ENCODE measurements around the gene MUC5B.

MUC5B gene

DNA sequence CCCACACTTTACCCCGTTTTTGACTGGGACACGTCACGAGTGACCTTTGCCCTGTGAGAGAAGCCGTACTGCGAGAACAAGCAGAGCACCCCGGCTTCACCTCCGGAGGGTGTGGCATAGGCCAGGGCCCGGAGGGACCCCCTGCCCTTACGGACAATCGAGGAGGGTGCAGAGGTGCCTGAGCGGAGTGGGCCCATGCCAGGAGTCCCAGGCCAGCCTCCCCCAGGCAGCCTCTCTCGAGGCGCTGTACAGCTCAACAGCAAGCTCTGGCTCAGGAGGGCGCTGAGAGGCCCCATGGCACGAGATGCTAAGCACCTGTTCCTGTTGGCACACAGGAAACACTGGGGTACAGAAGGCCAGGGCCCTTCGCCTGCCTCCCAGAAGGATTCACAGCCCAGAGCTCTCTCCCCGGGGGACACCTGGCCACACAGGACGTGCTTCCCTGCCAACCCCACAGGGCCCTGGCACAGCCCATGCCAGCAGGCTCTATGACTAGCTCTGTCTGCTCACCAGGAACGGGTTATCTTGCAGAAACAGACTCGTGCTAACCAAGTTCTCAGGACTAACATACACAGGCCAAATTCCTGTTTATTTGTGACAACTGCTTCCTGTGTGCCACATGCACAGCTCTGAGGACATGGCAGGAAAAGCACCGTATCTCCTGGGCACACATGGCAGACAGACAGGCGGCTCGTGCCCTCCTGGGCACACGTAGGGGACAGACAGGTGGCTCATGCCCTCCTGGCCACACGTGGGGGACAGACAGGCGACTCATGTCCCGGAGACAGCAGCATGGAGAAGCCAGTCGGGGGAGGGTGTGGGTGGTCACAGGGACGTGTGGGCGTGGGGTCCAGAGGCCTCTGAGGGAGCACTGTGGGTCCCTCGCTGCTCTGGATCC is 75.0 kb downstream of the MUC5B start:
- Histone ChIP-seq H3K27ac (ENCODE audit: low read length) (no peak overlapping the region), H3K4me1 (ENCODE audit: control insufficient read depth in 1 of 2, insufficient read depth in 2 of 2, low read length in 2 of 2) (peaks cover 12 to 43% of the 10 kb centered on the region in 2 donors), H3K4me3 (ENCODE audit: low read depth in 1 of 2, low read length in 2 of 2) (no peak overlapping the region), H3K9me3 (ENCODE audit: control insufficient read depth in 1 of 2, low read length in 2 of 2) (no peaks in the 10 kb centered on the region), H3K27me3 (ENCODE audit: low read depth, low read length) (no peaks in the 10 kb centered on the region), H3K36me3 (ENCODE audit: control insufficient read depth in 1 of 2, insufficient read depth in 2 of 2, low read length in 2 of 2) (peaks cover 0 to 34% of the 10 kb centered on the region in 2 donors)

DNA sequence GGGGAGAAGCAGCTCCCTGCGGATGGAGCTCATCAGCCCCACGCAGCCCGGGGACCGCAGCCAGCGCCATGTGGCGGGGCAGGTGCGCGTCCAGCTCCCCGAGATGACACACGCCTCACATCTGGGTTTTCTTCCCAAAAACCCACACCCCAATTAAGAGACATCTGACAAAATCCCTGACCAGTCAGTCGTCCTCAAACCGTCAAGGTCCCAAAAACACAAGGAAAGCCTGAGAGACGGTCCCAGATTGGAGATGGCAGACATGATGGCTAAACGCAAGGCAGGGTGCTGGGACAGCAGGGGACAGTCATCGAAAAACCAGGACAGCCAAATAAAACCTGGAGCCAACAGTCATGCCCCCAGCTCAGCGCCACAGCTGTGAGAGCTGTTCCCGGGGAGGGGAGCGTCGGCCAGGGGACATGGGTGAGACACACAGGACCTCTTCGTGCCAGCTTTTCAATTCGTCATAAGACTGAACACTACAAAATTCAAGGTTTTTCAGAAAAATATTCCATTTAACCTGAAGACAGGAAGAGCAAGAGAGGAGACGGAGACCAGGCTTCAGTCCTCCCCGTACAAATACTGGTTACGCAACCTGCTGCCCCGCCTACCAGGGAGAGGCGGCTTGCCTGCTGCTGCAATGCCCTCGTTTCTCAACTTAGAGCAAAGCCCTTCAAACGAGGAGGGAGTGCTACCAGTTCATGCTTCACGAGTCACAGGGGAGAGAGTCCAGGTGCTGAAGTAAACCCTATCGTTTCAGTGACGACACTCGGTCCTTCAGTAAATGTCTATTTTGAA is 76.0 kb downstream of the MUC5B start:
- H3K27ac ChIP-seq (ENCODE audit: low read length): peak overlapping the region; percentile 60
- peaks cover 12 to 54% of the 10 kb centered on the region in 2 donors for H3K4me1 ChIP-seq (ENCODE audit: control insufficient read depth in 1 of 2, insufficient read depth in 2 of 2, low read length in 2 of 2)
- no peaks in the 10 kb centered on the region for H3K27me3 ChIP-seq (ENCODE audit: low read depth, low read length)
- peak overlapping the region in 1 of 2 donors; percentile 31 for H3K4me3 ChIP-seq (ENCODE audit: low read depth in 1 of 2, low read length in 2 of 2)
- no peaks in the 10 kb centered on the region for H3K9me3 ChIP-seq (ENCODE audit: control insufficient read depth in 1 of 2, low read length in 2 of 2)
- H3K36me3 ChIP-seq (ENCODE audit: control insufficient read depth in 1 of 2, insufficient read depth in 2 of 2, low read length in 2 of 2): peaks cover 0 to 23% of the 10 kb centered on the region in 2 donors

GRCh38 chr11:1299621-1300020 is 76.8 kb downstream of the MUC5B start:
- Histone ChIP-seq H3K36me3 (ENCODE audit: control insufficient read depth in 1 of 2, insufficient read depth in 2 of 2, low read length in 2 of 2) (peaks cover 0 to 20% of the 10 kb centered on the region in 2 donors), H3K27me3 (ENCODE audit: low read depth, low read length) (no peaks in the 10 kb centered on the region), H3K27ac (ENCODE audit: low read length) (no peak overlapping the region), H3K9me3 (ENCODE audit: control insufficient read depth in 1 of 2, low read length in 2 of 2) (no peaks in the 10 kb centered on the region), H3K4me3 (ENCODE audit: low read depth in 1 of 2, low read length in 2 of 2) (peak overlapping the region in 1 of 2 donors; percentile 31), H3K4me1 (ENCODE audit: control insufficient read depth in 1 of 2, insufficient read depth in 2 of 2, low read length in 2 of 2) (peaks cover 14 to 61% of the 10 kb centered on the region in 2 donors)

DNA sequence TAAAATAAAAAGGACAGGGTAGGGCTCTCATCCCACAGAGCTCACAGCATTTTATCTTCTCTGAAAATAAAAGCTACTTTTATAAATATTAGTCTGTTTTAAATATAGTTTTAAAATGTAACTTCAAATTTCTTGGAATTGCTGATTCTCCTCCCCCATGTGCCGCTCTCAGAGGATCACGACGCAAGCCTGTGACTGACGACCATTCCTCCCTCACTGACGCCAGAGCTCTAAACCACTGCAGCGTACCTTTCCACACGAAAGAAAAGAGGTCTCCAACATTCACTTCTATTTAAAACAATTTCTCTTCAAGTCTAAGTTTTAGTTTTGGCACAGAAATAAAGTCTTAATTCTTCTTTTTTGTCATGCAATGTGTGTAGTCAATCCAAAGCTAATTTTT is 77.3 kb downstream of the MUC5B start:
- no peak overlapping the region for H3K4me3 ChIP-seq (ENCODE audit: low read depth in 1 of 2, low read length in 2 of 2)
- H3K36me3 ChIP-seq (ENCODE audit: control insufficient read depth in 1 of 2, insufficient read depth in 2 of 2, low read length in 2 of 2): peaks cover 0 to 16% of the 10 kb centered on the region in 2 donors
- H3K4me1 ChIP-seq (ENCODE audit: control insufficient read depth in 1 of 2, insufficient read depth in 2 of 2, low read length in 2 of 2): peaks cover 18 to 61% of the 10 kb centered on the region in 2 donors
- no peaks in the 10 kb centered on the region for H3K9me3 ChIP-seq (ENCODE audit: control insufficient read depth in 1 of 2, low read length in 2 of 2)
- H3K27me3 ChIP-seq (ENCODE audit: low read depth, low read length): no peaks in the 10 kb centered on the region
- no peak overlapping the region for H3K27ac ChIP-seq (ENCODE audit: low read length)

DNA sequence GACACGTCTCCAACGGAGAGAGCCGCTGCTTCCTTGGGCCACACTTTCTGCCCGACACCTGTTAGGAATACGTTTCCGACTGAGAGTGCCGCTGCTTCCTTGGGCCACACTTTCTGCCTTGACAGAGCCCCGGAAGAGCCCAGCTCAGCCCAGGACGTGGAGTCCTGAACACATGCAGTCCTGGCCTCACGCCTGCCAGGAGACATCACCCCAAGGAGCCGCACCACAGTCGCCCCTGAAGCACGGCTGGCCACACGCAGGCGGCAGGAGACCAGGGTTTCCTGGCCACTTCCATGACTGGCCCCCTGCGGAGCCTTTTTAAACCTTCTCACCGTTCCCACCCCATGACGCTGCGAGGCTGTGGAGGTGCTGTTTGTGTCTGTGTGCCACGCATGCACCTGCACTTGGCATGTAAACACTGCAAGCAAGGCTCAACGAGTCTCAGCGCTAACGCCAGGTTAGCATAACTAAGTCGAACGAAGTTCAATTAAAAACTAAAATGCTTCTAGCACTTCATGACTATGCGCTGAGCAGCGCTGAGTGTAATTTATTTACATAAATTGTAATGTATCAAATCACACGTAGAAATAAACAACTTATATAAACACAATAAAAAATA is 77.8 kb downstream of the MUC5B start:
- Histone ChIP-seq H3K4me1 (ENCODE audit: control insufficient read depth in 1 of 2, insufficient read depth in 2 of 2, low read length in 2 of 2) (peaks cover 18 to 61% of the 10 kb centered on the region in 2 donors), H3K27ac (ENCODE audit: low read length) (no peak overlapping the region), H3K27me3 (ENCODE audit: low read depth, low read length) (no peaks in the 10 kb centered on the region), H3K36me3 (ENCODE audit: control insufficient read depth in 1 of 2, insufficient read depth in 2 of 2, low read length in 2 of 2) (peaks cover 0 to 12% of the 10 kb centered on the region in 2 donors), H3K4me3 (ENCODE audit: low read depth in 1 of 2, low read length in 2 of 2) (no peak overlapping the region), H3K9me3 (ENCODE audit: control insufficient read depth in 1 of 2, low read length in 2 of 2) (no peaks in the 10 kb centered on the region)

DNA sequence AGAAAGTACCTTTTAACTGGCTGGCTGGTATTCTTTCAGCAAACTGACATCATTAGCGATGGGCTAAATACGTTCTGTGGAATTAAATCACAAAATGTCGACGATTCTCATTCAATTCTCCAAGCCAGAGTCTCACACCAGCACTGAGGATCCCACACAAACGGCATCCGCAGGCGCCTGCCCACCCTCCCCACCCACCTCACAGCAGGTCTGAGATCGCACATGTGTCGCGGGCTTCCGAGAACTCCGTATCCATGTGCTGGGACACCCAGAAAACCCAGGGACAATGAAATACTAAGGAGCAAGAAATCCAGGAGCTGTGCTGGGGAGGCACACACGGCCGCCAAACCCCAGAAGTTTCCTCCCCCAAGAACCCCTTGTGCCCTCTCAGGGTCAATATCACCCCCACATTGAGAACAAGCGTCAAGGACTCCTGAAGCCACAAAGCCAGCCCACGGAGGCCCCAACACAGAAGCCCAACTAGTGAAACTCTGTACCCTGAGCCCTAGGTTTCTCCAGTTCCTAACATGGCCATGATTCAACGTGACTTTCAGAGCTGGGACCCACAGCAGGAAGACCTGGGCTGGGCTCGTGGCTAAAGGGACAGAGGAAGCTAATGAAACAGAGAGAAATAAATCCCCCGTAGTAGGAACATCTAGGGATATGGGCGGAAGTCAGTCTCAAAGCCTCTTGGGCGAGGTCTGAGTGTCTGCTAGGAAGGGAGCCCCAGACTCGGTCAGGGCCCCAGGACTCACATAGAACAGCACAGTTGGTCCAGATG is 78.5 kb downstream of the MUC5B start:
- Histone ChIP-seq H3K9me3 (ENCODE audit: control insufficient read depth in 1 of 2, low read length in 2 of 2) (no peaks in the 10 kb centered on the region), H3K27me3 (ENCODE audit: low read depth, low read length) (no peaks in the 10 kb centered on the region), H3K27ac (ENCODE audit: low read length) (no peak overlapping the region), H3K4me1 (ENCODE audit: control insufficient read depth in 1 of 2, insufficient read depth in 2 of 2, low read length in 2 of 2) (peaks cover 18 to 66% of the 10 kb centered on the region in 2 donors), H3K36me3 (ENCODE audit: control insufficient read depth in 1 of 2, insufficient read depth in 2 of 2, low read length in 2 of 2) (peaks cover 0 to 12% of the 10 kb centered on the region in 2 donors), H3K4me3 (ENCODE audit: low read depth in 1 of 2, low read length in 2 of 2) (no peak overlapping the region)

GRCh38 chr11:1302041-1302460 is 79.2 kb downstream of the MUC5B start:
- Histone ChIP-seq H3K4me1 (ENCODE audit: control insufficient read depth in 1 of 2, insufficient read depth in 2 of 2, low read length in 2 of 2) (peaks cover 22 to 72% of the 10 kb centered on the region in 2 donors), H3K4me3 (ENCODE audit: low read depth in 1 of 2, low read length in 2 of 2) (no peak overlapping the region), H3K27me3 (ENCODE audit: low read depth, low read length) (no peaks in the 10 kb centered on the region), H3K27ac (ENCODE audit: low read length) (no peak overlapping the region), H3K9me3 (ENCODE audit: control insufficient read depth in 1 of 2, low read length in 2 of 2) (no peaks in the 10 kb centered on the region), H3K36me3 (ENCODE audit: control insufficient read depth in 1 of 2, insufficient read depth in 2 of 2, low read length in 2 of 2) (peaks cover 0 to 11% of the 10 kb centered on the region in 2 donors)

GRCh38 chr11:1302461-1303125 is 79.7 kb downstream of the MUC5B start:
- Histone ChIP-seq H3K9me3 (ENCODE audit: control insufficient read depth in 1 of 2, low read length in 2 of 2) (no peaks in the 10 kb centered on the region), H3K27ac (ENCODE audit: low read length) (no peak overlapping the region), H3K27me3 (ENCODE audit: low read depth, low read length) (no peaks in the 10 kb centered on the region), H3K36me3 (ENCODE audit: control insufficient read depth in 1 of 2, insufficient read depth in 2 of 2, low read length in 2 of 2) (peaks cover 0 to 6% of the 10 kb centered on the region in 2 donors), H3K4me1 (ENCODE audit: control insufficient read depth in 1 of 2, insufficient read depth in 2 of 2, low read length in 2 of 2) (peaks cover 27 to 73% of the 10 kb centered on the region in 2 donors), H3K4me3 (ENCODE audit: low read depth in 1 of 2, low read length in 2 of 2) (no peak overlapping the region)

DNA sequence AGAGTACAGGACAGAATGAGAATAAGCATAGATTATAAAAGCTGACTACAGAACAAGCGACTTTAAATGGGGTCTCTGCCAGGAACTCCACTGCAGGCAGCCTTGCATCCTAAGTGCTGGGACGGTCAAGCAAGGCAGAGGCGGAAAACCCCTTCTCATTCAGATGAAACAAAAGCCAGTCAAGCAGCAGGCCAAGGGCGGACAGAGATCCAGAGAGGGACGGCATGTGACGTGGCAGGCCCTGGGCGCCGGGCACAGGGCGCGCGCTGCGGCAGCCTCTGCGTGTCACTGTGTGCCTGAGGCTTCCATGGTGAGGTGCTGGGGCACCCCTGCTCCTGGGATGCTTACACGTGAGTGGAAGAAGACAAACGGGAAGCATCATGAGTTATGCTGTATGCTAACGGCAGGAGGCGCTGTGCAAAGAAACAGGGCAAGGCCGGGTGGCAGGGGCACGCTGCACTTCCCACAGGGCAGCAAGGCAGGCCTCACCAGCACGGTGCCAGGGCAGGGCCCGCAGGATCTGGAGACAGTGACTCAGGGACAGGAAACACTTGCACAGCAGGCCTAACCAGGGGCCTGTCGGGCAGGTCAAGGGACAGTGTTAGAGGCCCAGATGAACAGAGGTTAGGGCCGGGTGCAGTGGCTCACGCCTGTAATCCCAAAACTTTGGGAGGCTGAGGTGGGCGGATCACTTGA is 80.4 kb downstream of the MUC5B start:
- Histone ChIP-seq H3K36me3 (ENCODE audit: control insufficient read depth in 1 of 2, insufficient read depth in 2 of 2, low read length in 2 of 2) (no peaks in the 10 kb centered on the region), H3K9me3 (ENCODE audit: control insufficient read depth in 1 of 2, low read length in 2 of 2) (no peaks in the 10 kb centered on the region), H3K27me3 (ENCODE audit: low read depth, low read length) (no peaks in the 10 kb centered on the region), H3K4me3 (ENCODE audit: low read depth in 1 of 2, low read length in 2 of 2) (no peak overlapping the region), H3K27ac (ENCODE audit: low read length) (no peak overlapping the region), H3K4me1 (ENCODE audit: control insufficient read depth in 1 of 2, insufficient read depth in 2 of 2, low read length in 2 of 2) (peaks cover 29 to 73% of the 10 kb centered on the region in 2 donors)

GRCh38 chr11:1303973-1304372 is 81.1 kb downstream of the MUC5B start:
- no peaks in the 10 kb centered on the region for H3K9me3 ChIP-seq (ENCODE audit: control insufficient read depth in 1 of 2, low read length in 2 of 2)
- peak overlapping the region; percentile 63 for H3K27ac ChIP-seq (ENCODE audit: low read length)
- no peaks in the 10 kb centered on the region for H3K36me3 ChIP-seq (ENCODE audit: control insufficient read depth in 1 of 2, insufficient read depth in 2 of 2, low read length in 2 of 2)
- no peaks in the 10 kb centered on the region for H3K27me3 ChIP-seq (ENCODE audit: low read depth, low read length)
- peaks cover 27 to 72% of the 10 kb centered on the region in 2 donors for H3K4me1 ChIP-seq (ENCODE audit: control insufficient read depth in 1 of 2, insufficient read depth in 2 of 2, low read length in 2 of 2)
- no peak overlapping the region for H3K4me3 ChIP-seq (ENCODE audit: low read depth in 1 of 2, low read length in 2 of 2)

Measured in muscle layer of duodenum (tissue), 2 donors.